ENCODE measurements around the gene SEH1L. TPM values are rescaled to one million over a fixed set of nuclear protein-coding genes. Genes with fewer than 3 reads are reported as not detected.

Gene SEH1L
- total RNA-seq, 4 donors from 2014 or later, result 9.4 to 29.1 (median 18.2) TPM

- intact Hi-C loops (cut with DNase I; ENCODE audit: low total_unique reads) (no loop called here), in situ Hi-C loops (cut with MboI; ENCODE audit: low pct_ligation_motif_present in 1 of 4, low pct_unique_long_range_greater_than_20kb in 1 of 4, low sequenced_read_pairs in 3 of 4) (loop anchor here in 1 of 4 donors (10.0 to 25.0 kb wide), 2 partner anchors 59 to 127 kb away; no protein-coding TSS in a partner anchor)
- H3K4me1 ChIP-seq, result no peaks in the 10 kb centered on the region
- TF ChIP-seq CTCF (IDR thresholded peaks at IDR 0.05), result no peak
- no peak for TF ChIP-seq EP300 (IDR thresholded peaks at IDR 0.05; ENCODE audit: low read depth)
- TF ChIP-seq POLR2AphosphoS5 (IDR thresholded peaks at IDR 0.05), result no peak
- no peak for TF ChIP-seq POLR2A (IDR thresholded peaks at IDR 0.05)
- H3K27me3 ChIP-seq, result no peaks in the 10 kb centered on the region
- no peak for DNase-seq
- no peaks in the 10 kb centered on the region for H3K9me3 ChIP-seq
- no peak overlapping the region for H3K27ac ChIP-seq
- WGBS, 2 donors (ENCODE audit: low coverage in 1 of 2), result 92 to 94% methylated on average over 7 of the region's 7 CpGs
- peaks cover 0 to 16% (median 2%) of the 10 kb centered on the region in 4 donors for H3K36me3 ChIP-seq
- H3K4me3 ChIP-seq, result no peak overlapping the region
These were observed 87.6 kb downstream of the SEH1L start for GRCh38 chr18:13035249-13035914.

DNA sequence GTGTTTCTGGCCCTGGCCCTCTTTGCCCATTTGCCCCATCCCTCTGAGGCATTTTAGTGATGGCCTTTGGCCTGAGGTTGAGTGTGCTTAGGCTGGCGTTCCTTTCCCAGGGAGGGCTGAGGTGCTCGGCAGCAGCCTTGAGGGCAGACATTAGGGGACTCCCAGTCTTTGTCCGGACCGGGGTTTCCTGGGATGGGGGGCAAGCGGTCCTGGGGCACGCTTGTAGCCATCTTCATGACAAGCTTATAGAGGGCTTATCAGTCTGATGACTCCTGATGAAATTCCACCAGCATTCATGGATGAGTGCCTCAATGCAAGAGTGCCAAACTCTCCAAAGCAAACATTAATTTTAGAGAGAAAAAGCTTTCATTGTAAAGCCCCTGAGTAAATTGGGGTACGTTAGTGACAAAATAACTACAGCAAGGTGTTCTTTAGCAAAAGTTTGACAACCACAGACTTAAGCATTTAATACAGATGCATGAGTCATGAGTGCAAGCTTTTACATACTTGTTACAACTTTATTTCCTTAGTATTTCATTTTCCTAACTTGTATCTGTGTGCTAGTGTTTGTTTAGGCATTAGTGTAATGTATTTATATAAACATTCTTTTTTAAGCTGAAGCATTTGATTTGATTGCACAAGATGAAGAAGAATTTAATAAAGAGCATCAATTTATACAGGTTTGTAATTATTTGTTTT, 89.0 kb downstream of the SEH1L start:
- no peaks in the 10 kb centered on the region for H3K4me1 ChIP-seq
- no peaks in the 10 kb centered on the region for H3K27me3 ChIP-seq
- H3K27ac ChIP-seq, result no peak overlapping the region
- intact Hi-C loops (cut with DNase I; ENCODE audit: low total_unique reads) (no loop called here), in situ Hi-C loops (cut with MboI; ENCODE audit: low pct_ligation_motif_present in 1 of 4, low pct_unique_long_range_greater_than_20kb in 1 of 4, low sequenced_read_pairs in 3 of 4) (loop anchor here in 1 of 4 donors (10.0 to 25.0 kb wide), 2 partner anchors 58 to 126 kb away; no protein-coding TSS in a partner anchor)
- H3K36me3 ChIP-seq, result peaks cover 0 to 9% (median 0%) of the 10 kb centered on the region in 4 donors
- H3K4me3 ChIP-seq, result no peak overlapping the region
- no peaks in the 10 kb centered on the region for H3K9me3 ChIP-seq
- TF ChIP-seq CTCF (IDR thresholded peaks at IDR 0.05), result no peak
- no peak for TF ChIP-seq POLR2AphosphoS5 (IDR thresholded peaks at IDR 0.05)
- no peak for TF ChIP-seq EP300 (IDR thresholded peaks at IDR 0.05; ENCODE audit: low read depth)
- no peak for TF ChIP-seq POLR2A (IDR thresholded peaks at IDR 0.05)
- DNase-seq, result no peak
- WGBS, 2 donors (ENCODE audit: low coverage in 1 of 2), result 92 to 100% methylated on average over 2 to 7 of the region's 7 CpGs

Other genes starting within 250 kb of the SEH1L start
- 10 to 100 TPM in 1 of 4 donors, 1 to 10 TPM in 3; 7.6 to 23.7 (median 9.0) TPM for gene CEP76, start 245.3 kb upstream of the SEH1L start, total RNA-seq
- gene PSMG2, start 245.0 kb upstream of the SEH1L start, total RNA-seq, result 10 to 100 TPM; 14.7 to 80.4 (median 55.0) TPM
- 10 to 100 TPM; 10.5 to 65.7 (median 46.1) TPM for gene PTPN2, start 63.8 kb upstream of the SEH1L start, total RNA-seq
- gene CEP192, start 43.4 kb downstream of the SEH1L start, total RNA-seq, result 10 to 100 TPM; 21.3 to 40.0 (median 34.1) TPM

All from transverse colon (tissue), 4 donors.